Loucy (cell line): ENCODE data around the gene CAMK2D.
A peak's percentile ranks its signal among the peaks of the same experiment; 100 is the strongest.

Experiments
- H2AFZ ChIP-seq: fragments of 200-600 bp; sonication (generic); 2 replicates; pipeline ENCODE4 v1.6.0; 2016; ENCODE audit warnings: antibody characterized with exemption, mild to moderate bottlenecking, low read length, moderate library complexity
- H3F3A ChIP-seq: fragments of 200-600 bp; 2 replicates; pipeline ENCODE4 v1.6.0; 2016; ENCODE audit warnings: antibody characterized with exemption, low read depth, mild to moderate bottlenecking
- H3K27me3 ChIP-seq: fragments of 200-600 bp; sonication (generic); 2 replicates; pipeline ENCODE4 v1.6.1; 2014; ENCODE audit warnings: low read length, mild to moderate bottlenecking; ENCODE audit not compliant: insufficient read depth, poor library complexity, severe bottlenecking
- H3K36me3 ChIP-seq: fragments of 200-600 bp; sonication (generic); 2 replicates; pipeline ENCODE4 v1.6.1; 2016; ENCODE audit warnings: low read length; ENCODE audit not compliant: insufficient read depth
- H3K4me1 ChIP-seq: fragments of 200-600 bp; sonication (generic); 2 replicates; pipeline ENCODE4 v1.5.1; 2014; ENCODE audit warnings: low read length, mild to moderate bottlenecking; ENCODE audit not compliant: insufficient read depth, poor library complexity, severe bottlenecking
- H3K4me2 ChIP-seq: fragments of 200-600 bp; sonication (generic); 2 replicates; pipeline ENCODE4 v1.6.0; 2014; ENCODE audit warnings: antibody characterized with exemption, low read length, low read depth, mild to moderate bottlenecking; ENCODE audit not compliant: poor library complexity, severe bottlenecking
- H3K4me3 ChIP-seq: fragments of 200-600 bp; sonication (generic); 2 replicates; pipeline ENCODE4 v1.5.1; 2014; ENCODE audit warnings: low read length, mild to moderate bottlenecking, mixed read lengths; ENCODE audit not compliant: poor library complexity, severe bottlenecking
- H3K79me2 ChIP-seq: fragments of 200-600 bp; sonication (generic); 2 replicates; pipeline ENCODE4 v1.6.1; 2014; ENCODE audit warnings: low read length; ENCODE audit not compliant: insufficient read depth
- H3K9ac ChIP-seq: fragments of 200-600 bp; sonication (generic); 2 replicates; pipeline ENCODE4 v1.6.0; 2014; ENCODE audit warnings: mild to moderate bottlenecking, low read depth, low read length, moderate library complexity; ENCODE audit not compliant: poor library complexity, severe bottlenecking
- H3K9me2 ChIP-seq: fragments of 200-600 bp; sonication (generic); replicated peaks from 2 replicates; pipeline ENCODE4 v1.6.1; 2016; ENCODE audit warnings: low read depth, low read length, mixed read lengths
- H3K9me3 ChIP-seq: fragments of 200-600 bp; sonication (generic); 2 replicates; pipeline ENCODE4 v1.6.1; 2014; ENCODE audit warnings: mild to moderate bottlenecking, antibody characterized with exemption, low read length, low read depth; ENCODE audit not compliant: insufficient read depth
- H4K20me1 ChIP-seq: fragments of 200-600 bp; sonication (generic); 2 replicates; pipeline ENCODE4 v1.6.0; 2014; ENCODE audit warnings: antibody characterized with exemption, low read length, mild to moderate bottlenecking; ENCODE audit not compliant: insufficient read depth, poor library complexity, severe bottlenecking
- CTCF ChIP-seq: fragments of 200-600 bp; sonication (generic); conservative IDR thresholded peaks from 2 replicates; pipeline ENCODE4 v1.5.1; 2014; ENCODE audit warnings: mild to moderate bottlenecking, antibody characterized with exemption, low read length
- EZH2phosphoT487 ChIP-seq: fragments of 200-600 bp; IDR thresholded peaks from 2 replicates; pipeline ENCODE4 v1.6.1; 2018; ENCODE audit warnings: antibody characterized with exemption, mild to moderate bottlenecking, moderate library complexity, borderline replicate concordance

The CAMK2D gene

GRCh38 chr4:113636877-113637276 is 124.7 kb downstream of the CAMK2D start:
- Histone ChIP-seq H3F3A (peaks cover 2% of the 10 kb centered on the region; the same call in 1 of the 2 replicates), H3K36me3 (no peaks in the 10 kb centered on the region), H3K9me3 (no peaks in the 10 kb centered on the region), H3K27me3 (no peaks in the 10 kb centered on the region), H3K9ac (peak overlapping the region; percentile 42), H3K4me1 (peaks cover 65% of the 10 kb centered on the region), H2AFZ (no peak overlapping the region), H3K4me3 (peak overlapping the region; percentile 65), H3K79me2 (peaks cover 23% of the 10 kb centered on the region; the same call in 1 of the 2 replicates), H3K4me2 (peak overlapping the region; percentile 81), H3K9me2 (no peaks in the 10 kb centered on the region), H4K20me1 (peaks cover 5% of the 10 kb centered on the region)
- TF ChIP-seq CTCF: no peak
- no peak for TF ChIP-seq EZH2phosphoT487

GRCh38 chr4:113636438-113636818 is 125.1 kb downstream of the CAMK2D start:
- Histone ChIP-seq H3K36me3 (no peaks in the 10 kb centered on the region), H3K4me1 (peaks cover 65% of the 10 kb centered on the region), H3K9me2 (no peaks in the 10 kb centered on the region), H3K9me3 (no peaks in the 10 kb centered on the region), H3K9ac (peak overlapping the region; percentile 42), H3K4me2 (peak overlapping the region; percentile 81), H3K4me3 (peak overlapping the region; percentile 65), H2AFZ (no peak overlapping the region), H3K79me2 (peaks cover 23% of the 10 kb centered on the region; the same call in 1 of the 2 replicates), H4K20me1 (peaks cover 5% of the 10 kb centered on the region), H3F3A (peaks cover 2% of the 10 kb centered on the region; the same call in 1 of the 2 replicates), H3K27me3 (no peaks in the 10 kb centered on the region)
- TF ChIP-seq EZH2phosphoT487: no peak
- TF ChIP-seq CTCF: peak; percentile 68

- Histone ChIP-seq H3K9me3 (no peaks in the 10 kb centered on the region), H3K36me3 (no peaks in the 10 kb centered on the region), H3K4me1 (peaks cover 59% of the 10 kb centered on the region), H3K4me3 (peak overlapping the region; percentile 65), H2AFZ (no peak overlapping the region), H3K4me2 (peak overlapping the region; percentile 81), H3K9ac (peak overlapping the region; percentile 42), H3F3A (peaks cover 2% of the 10 kb centered on the region; the same call in 1 of the 2 replicates), H4K20me1 (peaks cover 5% of the 10 kb centered on the region), H3K9me2 (no peaks in the 10 kb centered on the region), H3K27me3 (no peaks in the 10 kb centered on the region), H3K79me2 (peaks cover 23% of the 10 kb centered on the region)
- TF ChIP-seq CTCF (no peak), EZH2phosphoT487 (no peak)
Measured at GRCh38 chr4:113635739-113636437, 125.7 kb downstream of the CAMK2D start.
